GM18526 (cell line): ENCODE measurements around the gene ATP6V1G2.

Experiments used
- POLR2A ChIP-seq: IDR thresholded peaks from 3 replicates; pipeline ENCODE4 v1.6.1; 2011; ENCODE audit not compliant: insufficient read length; ENCODE audit errors: extremely low read depth

ATP6V1G2 gene

DNA sequence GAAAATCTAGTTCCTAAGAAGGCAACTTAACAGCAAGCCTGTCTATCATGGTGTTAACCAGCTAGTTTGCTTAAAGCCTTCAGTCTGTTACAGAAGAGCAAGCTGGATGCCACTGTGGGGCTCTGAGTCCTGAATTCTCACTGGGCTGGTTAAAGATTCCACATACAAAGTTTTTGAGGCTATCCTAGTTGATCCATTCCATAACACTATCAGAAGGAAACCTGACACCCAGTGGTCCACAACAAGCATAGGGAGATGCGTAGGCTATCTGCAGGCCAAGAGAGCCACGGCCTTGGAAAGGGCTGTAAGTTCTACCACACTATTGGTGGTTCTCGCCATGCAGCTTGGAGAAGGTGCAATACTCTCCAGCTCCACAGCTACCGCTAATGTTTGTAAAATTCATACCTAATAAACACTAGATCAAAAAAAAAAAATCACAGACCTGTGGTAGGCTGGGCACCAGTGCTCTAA is 18.1 kb downstream of the ATP6V1G2 start:
- no peak for TF ChIP-seq POLR2A

DNA sequence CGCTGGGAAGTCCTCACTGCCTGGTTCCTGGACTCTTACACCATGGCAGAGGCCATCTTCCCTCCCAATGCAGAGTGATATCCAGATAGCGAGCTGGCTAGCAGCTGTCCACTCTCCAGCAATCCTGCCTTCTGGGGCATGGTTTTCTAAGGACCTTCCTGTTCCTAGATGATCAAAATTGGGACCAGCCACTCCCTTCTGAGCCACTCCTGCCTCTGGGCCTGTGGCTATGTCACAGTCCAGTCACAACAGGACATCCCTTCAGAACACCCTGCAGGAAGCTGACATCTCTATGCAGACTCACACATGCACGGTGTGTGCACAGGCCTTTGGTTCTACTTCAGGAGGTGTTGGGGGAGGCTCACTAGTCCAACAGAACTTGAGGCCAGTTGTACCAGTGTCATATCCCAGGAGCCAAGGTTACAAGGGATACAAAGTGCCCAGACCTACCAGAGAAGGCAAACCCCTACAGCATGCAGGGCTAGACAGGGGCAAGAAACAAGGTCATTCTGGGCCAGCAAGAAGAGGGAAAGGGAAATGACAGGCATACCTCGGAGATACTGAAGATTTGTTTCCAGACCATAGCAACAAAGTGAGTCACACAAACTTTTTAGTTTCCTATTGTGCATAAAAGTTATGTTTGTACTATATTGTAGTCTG is 20.3 kb downstream of the ATP6V1G2 start:
- TF ChIP-seq POLR2A = no peak

DNA sequence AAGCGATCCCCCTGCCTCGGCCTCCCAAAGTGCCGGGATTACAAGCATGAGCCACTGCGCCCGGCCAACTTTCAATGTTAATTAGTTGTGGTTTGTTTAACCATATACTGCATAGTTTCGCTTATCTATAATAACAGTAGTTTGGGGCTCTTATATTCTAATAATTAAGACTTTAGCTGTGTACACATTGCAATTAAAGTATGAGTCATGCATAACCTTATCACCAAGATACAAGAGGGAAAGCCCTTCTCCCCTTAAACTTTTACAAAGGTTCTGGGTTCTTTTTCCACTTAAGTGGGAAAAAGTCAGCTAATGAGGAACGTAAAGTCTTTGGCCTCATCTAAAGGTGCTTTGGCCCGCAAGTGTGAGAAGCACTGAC is 20.9 kb downstream of the ATP6V1G2 start:
- TF ChIP-seq POLR2A = no peak

DNA sequence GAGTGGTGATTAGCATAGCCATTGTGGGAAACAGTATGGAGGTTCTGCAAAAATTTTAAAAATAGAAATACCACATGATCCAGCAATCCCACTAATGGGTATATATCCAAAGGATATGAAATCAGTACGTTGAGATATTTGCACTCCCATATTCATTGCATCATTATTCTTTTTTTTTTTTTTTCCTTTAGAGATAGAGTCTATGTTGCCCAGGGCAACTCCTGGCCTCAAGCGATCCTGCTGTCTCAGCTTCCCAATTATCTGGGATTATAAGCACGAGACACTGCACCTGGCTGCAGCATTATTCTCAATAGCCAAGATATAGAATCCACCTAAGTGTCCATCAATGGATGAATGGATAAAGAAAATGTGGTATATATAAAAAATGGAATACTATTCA is 24.6 kb downstream of the ATP6V1G2 start:
- no peak for TF ChIP-seq POLR2A

DNA sequence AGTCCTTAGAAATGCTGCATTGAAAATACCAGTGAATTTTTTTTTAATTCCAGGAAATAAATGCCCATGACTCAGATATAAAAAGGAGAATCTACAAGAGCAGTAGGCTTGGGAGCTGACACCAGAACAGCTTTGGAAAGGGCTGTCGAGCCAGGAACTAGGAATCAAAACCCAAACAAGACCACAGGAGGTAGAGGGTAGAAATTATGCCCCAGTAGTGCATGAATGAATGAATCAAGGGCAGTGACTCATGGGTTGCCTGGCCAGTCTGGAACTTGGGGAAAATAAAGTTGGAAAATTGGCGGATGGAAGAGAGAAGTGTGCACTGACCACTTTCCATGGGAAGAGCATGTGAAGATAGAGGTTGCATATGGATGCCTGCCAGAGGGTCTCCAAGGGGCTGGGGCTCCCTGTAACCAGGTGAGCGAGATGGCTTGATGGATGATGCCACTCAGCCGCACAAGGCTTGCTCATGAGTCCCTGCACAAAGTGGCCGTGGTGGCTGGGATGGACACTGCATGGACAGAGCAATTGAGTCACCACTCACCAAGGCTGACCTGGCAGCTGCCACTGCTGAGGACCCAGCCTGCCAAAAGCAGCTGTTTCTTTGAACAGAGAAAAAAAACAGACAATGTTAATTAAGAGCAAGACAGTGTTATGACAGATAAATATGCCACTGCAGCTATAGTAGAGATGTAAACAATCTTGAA is 32.8 kb downstream of the ATP6V1G2 start:
- TF ChIP-seq POLR2A = no peak

DNA sequence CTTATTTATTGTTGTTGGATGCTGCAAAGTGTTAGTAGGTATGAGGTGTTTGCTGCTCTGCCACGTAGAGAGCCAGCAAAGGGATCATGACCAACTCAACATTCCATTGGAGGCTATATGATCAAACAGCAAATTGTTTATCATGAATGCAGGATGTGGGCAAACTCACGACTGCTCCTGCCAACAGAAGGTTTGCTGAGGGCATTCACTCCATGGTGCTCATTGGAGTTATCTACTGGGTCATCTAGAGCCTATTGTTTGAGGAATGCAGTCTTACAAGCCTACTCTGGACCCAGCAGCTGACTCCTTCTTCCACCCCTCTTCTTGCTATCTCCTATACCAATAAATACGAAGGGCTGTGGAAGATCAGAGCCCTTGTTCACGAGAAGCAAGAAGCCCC is 36.4 kb downstream of the ATP6V1G2 start:
- TF ChIP-seq POLR2A = no peak

DNA sequence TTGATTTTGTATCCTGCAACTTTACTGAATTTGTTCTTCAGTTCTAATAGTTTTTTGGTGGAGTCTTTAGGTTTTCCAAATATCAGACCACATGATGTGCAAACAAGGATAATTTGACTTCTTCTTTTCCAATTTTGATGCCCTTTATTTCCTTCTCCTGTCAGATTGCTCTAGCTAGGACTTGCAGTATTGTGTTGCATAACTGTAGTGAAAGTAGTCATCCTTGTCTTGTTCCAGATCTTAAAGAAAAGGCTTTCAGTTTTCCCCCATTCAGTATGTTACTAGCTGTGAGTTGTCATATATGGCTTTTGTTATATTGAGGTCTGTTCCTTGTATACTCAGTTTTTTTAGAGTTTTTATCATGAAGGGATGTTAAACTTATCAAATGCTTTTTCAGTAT is 43.8 kb downstream of the ATP6V1G2 start:
- TF ChIP-seq POLR2A = no peak

DNA sequence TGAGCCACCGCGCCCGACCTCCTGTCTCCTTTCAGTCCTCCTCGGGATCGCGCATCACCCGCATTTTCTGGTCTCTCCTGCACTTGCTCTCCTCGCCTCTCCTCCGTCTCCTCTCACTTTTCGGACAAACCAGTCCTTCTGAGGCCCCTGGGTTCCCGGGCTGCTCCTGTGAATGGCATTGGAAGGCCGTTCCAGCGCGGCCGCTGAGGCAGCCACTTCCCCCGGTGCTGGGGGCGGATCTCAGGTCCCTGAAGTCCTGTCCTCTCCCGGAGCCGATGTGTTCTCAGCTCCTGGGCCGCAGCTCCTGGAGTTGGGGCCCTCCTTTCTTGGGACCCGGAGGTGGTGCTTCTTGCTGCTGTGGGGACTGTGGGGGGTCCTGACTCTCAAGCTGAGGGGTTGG is 47.7 kb downstream of the ATP6V1G2 start:
- TF ChIP-seq POLR2A = no peak

DNA sequence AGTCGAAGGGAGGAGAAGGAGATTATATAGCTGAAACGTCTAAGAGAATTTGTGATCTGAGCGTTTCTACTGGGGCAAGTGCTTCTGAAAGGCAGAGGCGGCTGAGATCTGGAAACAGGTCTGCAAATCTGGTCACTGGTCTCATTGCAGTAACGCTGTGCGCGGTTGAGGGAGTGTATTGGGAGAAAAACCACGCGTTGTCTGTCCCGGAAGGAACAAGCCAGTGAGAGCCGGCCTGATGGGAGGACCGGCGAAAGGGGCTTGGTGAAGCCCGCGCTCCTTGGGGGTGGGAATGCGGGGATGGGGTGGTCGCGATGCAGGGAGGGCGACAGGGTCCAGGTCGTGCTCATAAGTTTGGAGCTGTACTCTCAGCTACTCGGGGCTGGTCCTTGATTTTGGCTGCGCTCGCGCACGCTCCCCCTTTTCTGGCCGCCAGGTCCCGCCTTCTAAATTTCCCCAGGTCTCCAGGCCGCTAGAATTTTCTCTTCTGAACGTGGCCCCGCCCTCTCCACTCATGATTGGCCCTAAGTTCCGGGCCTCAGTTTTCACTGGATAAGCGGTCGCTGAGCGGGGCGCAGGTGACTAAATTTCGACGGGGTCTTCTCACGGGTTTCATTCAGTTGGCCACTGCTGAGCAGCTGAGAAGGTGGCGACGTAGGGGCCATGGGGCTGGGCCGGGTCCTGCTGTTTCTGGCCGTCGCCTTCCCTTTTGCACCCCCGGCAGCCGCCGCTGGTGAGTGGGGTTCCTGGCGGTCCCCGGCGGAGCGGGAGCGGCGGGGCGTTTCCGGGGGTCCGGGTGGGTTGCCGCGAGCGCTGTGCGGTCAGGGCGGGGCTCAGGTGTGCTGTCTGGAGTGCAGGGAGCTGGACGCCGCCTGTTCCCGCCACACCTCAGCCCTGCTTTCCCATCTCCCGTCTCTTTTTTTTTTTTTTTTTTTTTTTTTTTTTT is 48.6 kb downstream of the ATP6V1G2 start, which contains the start of gene MICB:
TSS of gene MICB (plus strand) at position 615 of the 946 bp plus-strand sequence. CDS start at position 664, 49 bp downstream.
- peak; percentile 51 for TF ChIP-seq POLR2A

DNA sequence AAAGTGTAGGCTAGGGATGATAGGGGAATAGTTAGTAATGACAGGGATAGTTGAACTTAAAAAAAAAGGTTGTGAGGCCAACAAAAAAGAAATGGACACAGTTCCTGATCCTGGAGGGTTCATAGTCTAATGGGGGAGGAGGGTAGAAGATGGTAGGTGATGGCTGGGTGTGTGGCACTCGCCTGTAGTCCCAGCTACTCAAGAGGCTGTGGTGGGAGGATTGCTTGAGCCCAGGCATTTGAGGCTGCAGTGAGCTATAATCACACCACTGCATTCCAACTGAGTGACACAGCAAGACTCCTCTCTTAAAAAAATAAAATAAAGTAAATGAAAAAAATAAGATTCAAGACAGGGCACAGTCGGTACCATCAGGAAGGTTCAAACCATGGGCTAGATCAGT is 50.8 kb downstream of the ATP6V1G2 start:
- no peak for TF ChIP-seq POLR2A
